ENCODE results near the gene JAM3.
A peak's percentile ranks its signal among the peaks of the same experiment; 100 is the strongest.

JAM3 gene

DNA sequence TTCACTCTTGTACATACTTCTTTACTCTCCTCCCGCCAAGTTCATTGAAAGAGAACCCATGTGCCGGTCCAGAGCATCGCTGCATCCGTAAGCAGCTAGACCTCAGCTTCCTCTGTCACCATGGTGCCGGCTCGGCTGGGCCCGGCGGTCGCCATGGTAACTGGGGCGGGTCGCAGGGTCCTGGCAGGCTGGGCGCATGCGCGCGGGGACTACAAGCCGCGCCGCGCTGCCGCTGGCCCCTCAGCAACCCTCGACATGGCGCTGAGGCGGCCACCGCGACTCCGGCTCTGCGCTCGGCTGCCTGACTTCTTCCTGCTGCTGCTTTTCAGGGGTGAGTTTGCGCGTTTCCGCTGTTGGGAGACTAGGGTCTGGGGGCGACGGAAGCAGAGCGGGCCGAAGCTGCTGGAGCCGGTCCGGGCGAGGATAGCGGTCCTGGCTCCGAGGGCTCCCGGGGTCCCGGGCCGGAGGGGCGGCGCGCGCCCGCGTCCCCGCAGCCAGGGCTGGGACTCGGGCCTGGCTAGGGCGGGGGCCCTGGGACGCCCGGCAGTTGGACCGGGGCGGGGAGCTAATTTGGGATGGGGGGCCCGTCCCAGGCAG lies at the start of gene JAM3:
JAM3 (plus strand) TSS at position 244 of the 597 bp plus-strand sequence; CDS start at position 256, 12 bp downstream.
- DNase-seq = peak; percentile 98

DNA sequence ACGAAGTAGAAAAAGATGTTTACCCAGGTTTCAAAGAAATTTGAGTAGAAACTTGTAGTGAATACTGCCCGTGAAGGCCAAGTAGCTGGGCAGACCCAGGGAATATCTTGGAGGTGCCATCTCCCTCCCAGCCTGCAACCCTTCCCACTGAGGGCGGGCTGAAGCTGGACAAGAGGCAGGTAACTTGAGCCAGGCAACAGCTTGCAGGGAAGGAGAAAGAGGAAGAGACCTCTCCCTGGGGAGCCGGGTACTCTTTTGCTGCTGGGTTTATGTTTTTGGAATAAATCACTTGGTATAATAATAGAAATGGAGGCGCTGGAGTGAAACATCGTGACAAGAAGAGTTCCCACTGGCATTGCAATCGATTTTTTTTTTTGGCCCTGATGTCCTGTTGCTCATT lies 49.4 kb upstream of the JAM3 start:
- no peak for DNase-seq

- no peak for DNase-seq
These were observed 48.3 kb upstream of the JAM3 start for GRCh38 chr11:134020598-134020997.

DNA sequence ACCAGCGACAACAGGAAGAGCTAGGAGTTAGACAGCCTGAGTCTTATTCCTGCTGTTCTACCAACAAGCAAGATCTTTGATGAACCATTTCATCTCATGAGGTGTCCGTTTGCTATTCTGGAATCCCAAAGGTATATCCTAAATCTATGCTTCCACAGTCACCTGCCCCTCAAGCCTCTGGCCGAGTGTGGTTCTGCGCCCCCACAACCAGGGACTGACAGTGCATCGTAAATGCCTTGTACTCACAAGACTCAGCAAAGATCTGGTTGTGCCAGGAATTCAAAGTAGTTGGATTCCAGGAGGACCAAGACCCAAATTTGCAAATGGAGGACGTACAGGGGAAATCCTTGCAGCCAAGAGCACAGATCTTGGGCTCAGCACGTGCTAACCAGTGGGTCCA lies 47.5 kb upstream of the JAM3 start:
- DNase-seq = no peak

GRCh38 chr11:134022748-134023147 lies 46.1 kb upstream of the JAM3 start:
- no peak for DNase-seq

- DNase-seq = no peak
These were observed 44.3 kb upstream of the JAM3 start for GRCh38 chr11:134024420-134025081.

DNA sequence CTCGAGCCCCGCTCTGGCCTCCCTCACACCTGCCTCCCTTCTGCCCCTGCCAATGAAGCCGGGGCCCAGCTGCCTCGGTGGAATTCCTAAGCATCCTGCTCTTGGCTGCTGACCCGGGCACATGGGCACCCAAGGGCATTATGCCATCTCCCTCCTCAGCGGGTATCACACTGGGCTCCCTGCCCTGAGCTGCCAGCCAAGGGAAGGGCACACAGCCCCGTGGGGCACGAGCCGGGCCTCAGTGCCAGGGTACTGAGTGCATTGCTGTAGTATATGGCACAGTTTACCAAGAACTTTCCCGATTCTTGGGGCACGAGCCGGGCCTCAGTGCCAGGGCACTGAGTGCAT lies 43.8 kb upstream of the JAM3 start:
- no peak for DNase-seq

DNA sequence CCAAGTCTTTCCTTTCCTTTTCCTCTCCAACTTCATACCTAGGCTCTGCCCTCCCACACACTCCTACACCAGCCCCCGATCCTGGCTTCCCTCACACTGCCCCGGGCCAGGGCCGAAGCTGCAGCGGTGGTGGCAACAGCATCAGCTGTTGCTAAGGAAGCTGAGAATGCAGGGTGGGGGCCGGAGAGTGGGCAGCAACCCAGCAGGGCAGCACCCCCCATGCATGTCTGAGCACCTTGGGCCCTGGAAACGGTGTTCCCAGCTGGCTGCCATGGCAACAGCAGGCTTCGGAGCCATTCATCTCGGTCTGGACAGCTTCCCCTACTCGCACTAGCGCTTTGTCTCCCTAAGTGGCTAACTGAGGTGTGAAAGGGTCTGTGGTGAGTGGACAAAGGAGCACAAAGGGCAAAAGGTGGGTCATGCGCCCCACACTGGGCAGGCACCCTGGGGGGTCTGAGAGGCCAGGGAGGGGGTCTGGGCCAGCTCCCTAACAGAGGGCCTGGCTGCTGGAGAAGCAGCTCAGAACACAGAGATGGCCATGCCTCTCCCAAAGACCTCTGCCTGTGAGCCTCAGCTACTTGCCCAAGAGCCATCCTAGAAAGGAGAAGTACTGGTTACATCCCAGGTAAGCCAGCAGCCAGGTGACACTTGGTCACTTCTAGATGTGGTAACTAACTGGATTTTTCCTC lies 42.1 kb upstream of the JAM3 start:
- no peak for DNase-seq

DNA sequence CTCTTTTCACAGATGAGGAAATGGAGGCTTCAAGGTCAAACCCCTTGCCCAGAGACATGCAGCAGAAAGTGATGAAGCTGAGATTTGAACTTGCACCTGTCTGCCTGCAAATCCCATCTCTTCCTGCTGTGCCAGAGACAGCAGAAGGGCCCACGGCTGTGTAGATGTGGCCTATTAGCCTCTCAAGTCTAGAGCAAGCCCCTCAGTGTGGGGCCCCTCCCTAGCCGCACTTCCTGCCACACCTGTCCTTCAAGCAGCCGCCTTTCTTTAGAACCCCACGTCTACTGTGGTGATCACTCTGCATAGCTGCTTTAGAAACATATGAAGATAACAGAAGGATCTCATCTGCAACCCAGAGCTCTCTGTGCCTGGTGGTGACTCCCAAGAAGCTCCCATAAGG lies 41.2 kb upstream of the JAM3 start:
- DNase-seq = no peak

GRCh38 chr11:134028368-134028920 lies 40.4 kb upstream of the JAM3 start:
- DNase-seq = no peak

GRCh38 chr11:134030853-134031252 lies 38.0 kb upstream of the JAM3 start:
- DNase-seq = peak; percentile 28

DNA sequence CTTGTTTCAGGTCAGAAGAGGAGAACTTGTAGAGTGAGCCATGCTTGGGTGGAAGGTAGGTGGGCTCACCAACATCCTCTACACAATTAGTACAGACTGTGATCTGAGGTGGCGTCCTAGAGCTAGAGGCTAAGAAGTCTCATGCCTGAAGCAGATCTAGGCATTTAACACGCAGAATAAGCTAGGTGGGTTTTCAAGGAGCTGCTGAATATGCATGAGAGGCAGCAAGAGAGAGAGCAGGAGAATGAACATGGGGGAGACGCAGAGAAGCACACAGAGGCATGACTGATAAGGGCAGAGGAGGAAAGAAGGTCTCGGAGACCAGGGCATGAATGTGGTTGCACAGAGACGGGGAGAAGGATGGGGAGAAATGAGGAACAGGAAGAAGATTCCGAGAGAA lies 36.8 kb upstream of the JAM3 start:
- DNase-seq = no peak

- DNase-seq = peak; percentile 80
These were observed 36.3 kb upstream of the JAM3 start for GRCh38 chr11:134032501-134033091.

- no peak for DNase-seq
These were observed 35.6 kb upstream of the JAM3 start for GRCh38 chr11:134033276-134033675.

- DNase-seq = peak; percentile 98
These were observed 35.0 kb upstream of the JAM3 start for GRCh38 chr11:134033696-134034491.

DNA sequence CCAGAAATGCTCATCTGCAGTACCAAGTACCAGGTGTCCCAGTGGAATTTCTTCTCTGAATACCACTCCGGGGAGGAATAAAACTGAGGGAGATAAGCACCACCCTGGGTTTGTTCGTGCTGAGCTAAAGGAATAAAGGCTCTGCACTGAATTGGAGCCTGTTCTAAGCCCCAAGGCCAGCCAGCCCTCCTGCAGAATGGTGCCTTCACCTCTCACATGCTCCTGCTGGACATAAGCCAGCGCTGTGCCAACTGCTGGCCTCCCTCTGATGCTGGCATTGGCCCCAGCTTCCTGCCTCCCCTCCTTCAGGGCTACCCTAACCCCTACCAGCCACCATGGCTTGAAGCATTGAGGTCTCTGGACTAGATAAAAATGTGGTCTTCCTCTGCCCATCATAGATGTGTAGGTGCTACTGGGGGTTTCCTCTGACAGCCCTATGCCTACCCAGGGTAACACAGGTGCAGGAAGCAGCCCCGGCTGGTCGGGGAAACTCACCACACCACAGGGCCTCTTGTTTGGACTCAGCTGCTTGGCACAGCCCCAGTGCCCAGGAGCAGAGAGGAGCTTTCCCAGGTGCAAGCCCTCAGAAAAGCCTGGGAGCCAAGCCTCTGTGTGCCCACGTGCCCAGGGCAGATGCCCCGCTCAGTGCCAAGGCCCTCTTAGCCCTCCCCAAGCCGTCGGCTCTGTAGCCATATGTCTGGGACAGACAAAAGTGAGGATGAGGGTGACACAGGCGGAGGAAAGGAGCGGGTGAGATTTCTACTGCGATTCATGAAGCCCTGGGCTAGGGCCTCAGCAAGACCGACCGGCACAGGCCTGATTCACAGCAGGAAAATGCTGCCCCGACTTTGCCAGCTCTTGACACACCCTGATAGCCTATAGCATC lies 34.1 kb upstream of the JAM3 start:
- peak; percentile 45 for DNase-seq

- DNase-seq = no peak
These were observed 32.3 kb upstream of the JAM3 start for GRCh38 chr11:134036492-134037045.

DNA sequence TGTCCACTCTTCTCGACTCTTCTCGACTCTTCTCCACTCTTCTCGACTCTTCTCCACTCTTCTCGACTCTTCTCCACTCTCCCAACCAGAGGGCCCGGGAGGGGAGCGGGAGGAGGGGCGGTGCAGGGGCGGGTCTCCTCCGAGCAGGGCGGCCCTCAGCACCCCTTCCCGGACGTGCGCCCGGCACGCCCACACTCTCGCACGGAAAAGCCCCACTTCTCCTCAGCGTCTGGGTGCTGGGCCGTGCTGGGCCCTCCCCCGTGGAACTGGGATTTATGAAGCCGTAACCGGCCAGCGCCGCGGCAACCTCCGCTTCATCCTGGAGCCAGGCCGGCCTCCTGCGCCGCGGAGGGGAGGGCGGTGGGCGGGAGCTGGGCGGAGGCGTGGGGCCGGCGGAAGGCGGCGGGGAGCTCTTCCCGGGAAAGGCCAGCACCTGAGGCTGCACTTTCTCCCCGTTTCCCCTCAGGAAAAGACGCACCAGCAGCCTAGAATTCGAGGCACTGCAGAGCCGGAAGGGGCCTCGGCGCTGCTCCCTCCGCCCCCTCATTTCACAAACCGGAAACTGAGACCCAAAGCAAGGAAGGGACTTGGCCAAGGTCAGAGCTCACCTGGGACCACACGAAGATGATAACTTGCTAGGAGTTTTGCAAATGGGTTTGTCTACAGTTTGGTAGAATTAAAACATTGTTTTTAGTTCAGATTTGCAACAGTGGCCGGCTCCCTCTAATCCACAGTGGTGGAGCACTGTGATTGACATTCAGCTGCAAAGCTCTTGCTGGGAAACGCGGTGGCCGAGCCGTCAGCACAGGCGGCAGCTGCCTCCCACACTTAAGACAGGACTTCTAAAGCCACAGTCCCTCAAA lies 31.6 kb upstream of the JAM3 start:
- DNase-seq = peak; percentile 91

GRCh38 chr11:134038897-134039470 lies 29.9 kb upstream of the JAM3 start:
- peak; percentile 62 for DNase-seq

All from DMS53 (cell line).